NCI-H526 (cell line): ENCODE data around the gene FANK1.
A peak's percentile ranks its signal among the peaks of the same experiment; 100 is the strongest.
"Not testable (repeated sequence)": the region's sequence is repeated elsewhere in the genome, so short reads cannot be mapped to it uniquely, and the experiment has no call there.

Experiments
- DNase-seq, 2 experiments: peaks; one replicate each; lab custom pipeline; 2025; lab: John Stamatoyannopoulos, UW

Gene FANK1

DNA sequence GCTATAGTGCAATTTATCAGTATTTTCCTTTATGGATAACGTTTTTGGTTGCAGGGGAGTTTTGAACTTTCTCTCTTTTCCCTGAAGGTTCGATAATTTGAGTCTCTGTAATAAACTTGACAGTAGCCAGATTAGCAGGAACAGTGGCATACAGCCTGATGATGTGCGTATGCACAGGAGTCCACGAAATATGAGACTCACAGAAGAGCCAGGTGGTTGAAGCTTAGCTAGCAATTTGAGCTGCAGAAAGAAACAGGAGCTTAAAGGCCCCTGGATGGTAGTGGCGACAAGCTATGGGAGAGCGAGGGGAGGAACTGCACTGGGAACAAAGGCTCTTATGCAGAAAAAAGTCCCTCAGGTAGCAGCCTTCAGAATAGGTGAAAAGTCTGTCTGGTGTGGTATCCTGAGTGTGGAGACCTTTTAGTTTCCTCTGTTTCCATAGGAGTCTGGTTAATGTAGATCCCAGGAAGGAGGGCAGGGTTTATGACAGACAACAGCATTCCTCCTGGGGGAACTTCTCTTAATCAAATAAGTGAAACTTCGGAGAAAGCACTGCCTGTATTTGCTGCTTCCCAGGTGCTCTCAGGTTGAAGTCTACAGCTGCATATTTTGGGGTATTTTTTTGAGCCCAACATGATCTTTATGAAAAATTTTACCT, 32.7 kb downstream of the FANK1 start:
- DNase-seq, result no peak

DNA sequence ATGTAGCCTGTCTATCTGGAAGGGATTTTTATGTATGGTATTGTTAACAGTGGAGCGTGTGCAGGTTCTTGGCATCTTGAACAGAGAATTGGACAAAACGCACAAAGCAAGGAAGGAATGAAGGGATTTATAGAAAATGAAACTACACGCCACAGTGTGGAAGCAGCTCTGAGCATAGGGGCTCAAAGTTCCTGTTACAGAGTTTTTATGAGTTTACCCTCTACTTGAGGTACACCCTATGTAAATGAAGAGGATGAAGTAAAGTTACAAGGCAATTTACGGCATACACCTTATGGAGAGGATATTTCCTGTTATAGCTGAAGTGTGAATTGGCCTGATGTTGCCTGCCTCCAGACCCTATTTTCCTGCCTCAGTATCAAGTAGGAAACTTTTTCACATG, 33.3 kb downstream of the FANK1 start:
- DNase-seq, result no peak

- no peak for DNase-seq
Observed at GRCh38 chr10:125933693-125934092, 37.3 kb downstream of the FANK1 start.

- DNase-seq, result no peak
Observed at GRCh38 chr10:125936331-125936730, 40.0 kb downstream of the FANK1 start.

DNA sequence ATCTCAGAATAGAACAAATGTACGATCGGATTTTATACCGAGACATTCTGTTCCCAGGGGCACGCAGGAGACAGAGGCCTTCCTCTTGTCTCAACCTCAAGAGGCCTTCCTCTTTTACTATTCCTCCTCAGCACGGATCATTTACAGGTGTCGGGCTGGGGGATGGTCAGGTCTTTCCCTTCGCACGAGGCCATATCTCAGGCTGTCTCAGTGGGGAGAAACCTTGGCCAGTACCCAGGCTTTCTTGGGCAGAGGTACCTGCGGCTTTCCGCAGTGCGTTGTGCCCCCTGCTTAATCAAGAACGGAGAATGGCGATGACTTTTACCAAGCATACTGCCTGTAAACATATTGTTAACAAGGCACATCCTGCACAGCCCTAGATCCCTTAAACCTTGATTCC, 44.2 kb downstream of the FANK1 start:
- DNase-seq, result no peak

DNA sequence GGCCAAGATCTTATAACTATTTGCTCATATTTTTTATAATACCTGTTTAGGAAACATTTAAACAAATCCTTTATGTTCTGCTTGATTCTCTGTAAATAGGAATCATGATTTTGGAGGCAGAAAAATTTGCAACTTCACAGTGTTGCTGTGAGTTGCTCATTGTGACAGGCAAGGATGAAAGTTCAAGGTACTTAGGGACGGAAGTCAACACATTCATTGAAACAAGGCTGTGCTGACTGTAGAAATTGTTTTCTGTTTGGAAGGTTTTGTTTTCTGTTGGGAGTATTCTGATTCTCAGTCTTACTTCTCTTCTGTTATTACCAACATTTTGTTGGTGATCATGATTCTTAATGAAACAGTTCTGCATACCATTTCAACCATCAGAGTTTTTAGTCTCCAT, 54.9 kb downstream of the FANK1 start:
- DNase-seq, result no peak

DNA sequence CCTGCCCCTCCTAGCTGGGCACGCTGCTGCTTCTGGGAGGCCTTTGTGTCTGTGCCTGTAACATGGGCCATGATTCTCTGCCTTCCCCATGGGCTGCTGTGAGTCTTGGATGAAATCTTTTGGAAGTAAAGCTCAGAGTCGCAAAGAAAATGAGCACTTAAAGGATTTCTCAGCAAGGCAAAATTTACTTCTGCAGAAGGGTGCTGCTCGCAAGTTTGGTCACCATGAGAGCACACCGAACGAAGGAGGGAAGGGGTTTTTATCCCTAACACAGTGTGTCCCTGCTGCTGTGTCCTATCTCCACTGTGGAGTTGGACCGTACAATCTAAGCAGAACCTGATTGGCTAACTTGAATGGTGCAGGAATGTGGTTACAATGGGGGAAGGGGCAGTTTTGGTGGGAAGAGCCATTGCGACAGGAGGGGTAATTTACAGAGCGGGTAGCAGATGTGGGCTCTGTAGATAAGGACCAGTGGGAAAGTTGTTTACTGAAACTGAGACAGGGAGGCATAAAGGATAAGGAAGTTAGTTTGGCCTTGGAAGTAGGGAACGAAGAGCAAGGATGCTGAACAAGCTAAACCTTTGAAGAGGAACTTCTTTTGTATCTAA, 57.5 kb downstream of the FANK1 start:
- no peak for DNase-seq

GRCh38 chr10:125955766-125956165, 59.4 kb downstream of the FANK1 start:
- no peak for DNase-seq

- no peak for DNase-seq
Observed at GRCh38 chr10:125961743-125962142, 65.4 kb downstream of the FANK1 start.

DNA sequence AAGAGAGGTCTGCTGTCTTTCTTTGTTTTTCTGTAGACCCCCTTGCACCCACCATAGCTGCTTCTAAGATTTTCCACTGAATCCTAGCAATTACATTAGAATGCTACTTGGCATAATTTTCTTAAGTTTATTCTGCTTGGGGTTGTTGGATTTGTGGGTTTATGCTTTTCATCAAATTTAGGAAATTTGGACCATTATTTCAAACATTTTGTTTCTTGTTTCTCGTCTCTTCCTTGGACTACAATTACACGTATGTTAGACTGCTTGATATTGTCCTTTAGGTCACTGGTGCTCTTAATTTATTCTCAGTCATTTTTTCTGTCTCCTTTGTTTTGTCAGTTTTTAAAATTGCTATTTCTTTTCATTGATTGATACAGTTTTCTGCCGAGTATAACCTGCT, 65.8 kb downstream of the FANK1 start:
- no peak for DNase-seq

GRCh38 chr10:125964558-125964957, 68.2 kb downstream of the FANK1 start:
- DNase-seq, result no peak

DNA sequence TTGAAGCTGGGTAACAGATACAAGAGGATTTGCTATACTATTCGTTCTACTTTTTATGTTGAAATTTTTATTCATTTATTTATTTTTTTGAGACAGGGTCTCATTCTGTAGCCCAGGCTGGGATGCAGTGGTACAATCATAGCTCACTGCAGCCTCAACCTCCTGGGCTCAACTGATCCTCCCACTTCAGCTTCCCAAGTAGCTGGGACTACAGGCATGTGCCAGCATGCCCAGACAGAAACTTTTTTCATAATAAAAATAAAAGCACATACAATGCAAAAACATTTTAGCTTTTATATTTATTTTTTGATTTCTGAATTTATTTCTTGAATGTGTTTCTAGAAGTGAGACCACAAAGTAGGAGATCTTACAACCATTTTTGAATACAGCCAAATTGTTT, 71.2 kb downstream of the FANK1 start:
- no peak for DNase-seq

- DNase-seq, result not testable (repeated sequence)
Observed at GRCh38 chr10:125970077-125970630, 73.8 kb downstream of the FANK1 start.

- no peak for DNase-seq
Observed at GRCh38 chr10:125976960-125977605, 80.7 kb downstream of the FANK1 start.

DNA sequence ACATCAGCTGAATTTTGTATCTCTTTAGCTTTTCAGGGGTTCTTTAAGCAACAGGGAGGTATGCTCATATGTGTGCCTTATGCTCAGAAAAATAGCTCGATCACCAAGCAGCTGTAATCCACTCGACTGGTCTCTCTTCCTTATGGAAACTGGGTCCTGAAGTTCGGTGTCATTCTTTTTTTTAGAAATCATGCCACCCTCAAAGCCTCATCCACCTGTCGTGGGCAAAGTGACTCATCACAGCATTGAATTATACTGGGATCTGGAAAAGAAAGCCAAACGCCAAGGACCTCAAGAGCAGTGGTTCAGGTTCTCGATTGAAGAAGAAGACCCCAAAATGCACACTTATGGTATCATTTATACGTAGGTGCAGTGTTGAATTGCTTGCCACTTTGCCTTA, 83.6 kb downstream of the FANK1 start:
- no peak for DNase-seq

DNA sequence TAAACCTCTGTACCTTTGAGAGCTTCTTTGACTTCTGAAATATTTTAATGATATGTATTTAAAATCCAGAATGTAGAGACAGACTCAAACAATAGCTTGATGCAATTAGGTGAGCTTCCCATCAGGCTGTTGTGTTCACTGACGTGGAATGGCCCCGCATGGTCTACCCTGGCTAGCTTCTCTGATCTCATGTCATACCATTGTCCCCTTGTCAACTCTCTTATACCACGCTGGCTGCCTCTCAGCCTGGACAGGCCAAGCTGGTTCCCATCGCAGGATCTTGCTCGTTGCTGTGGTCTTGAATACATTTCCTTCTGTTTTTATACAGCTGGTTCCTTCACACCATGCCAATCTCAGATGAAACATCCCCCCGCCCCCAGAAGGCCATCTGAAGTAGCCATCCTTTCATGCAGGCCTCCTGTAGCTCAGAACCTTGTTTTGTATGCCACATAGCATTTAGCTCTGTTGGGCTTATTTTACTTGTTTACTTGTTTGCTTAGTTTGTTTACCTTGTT, 84.2 kb downstream of the FANK1 start:
- DNase-seq, result no peak

GRCh38 chr10:125982260-125982948, 86.0 kb downstream of the FANK1 start:
- DNase-seq, result peak; percentile 5 to 50

GRCh38 chr10:125983161-125983560, 86.8 kb downstream of the FANK1 start:
- no peak for DNase-seq

DNA sequence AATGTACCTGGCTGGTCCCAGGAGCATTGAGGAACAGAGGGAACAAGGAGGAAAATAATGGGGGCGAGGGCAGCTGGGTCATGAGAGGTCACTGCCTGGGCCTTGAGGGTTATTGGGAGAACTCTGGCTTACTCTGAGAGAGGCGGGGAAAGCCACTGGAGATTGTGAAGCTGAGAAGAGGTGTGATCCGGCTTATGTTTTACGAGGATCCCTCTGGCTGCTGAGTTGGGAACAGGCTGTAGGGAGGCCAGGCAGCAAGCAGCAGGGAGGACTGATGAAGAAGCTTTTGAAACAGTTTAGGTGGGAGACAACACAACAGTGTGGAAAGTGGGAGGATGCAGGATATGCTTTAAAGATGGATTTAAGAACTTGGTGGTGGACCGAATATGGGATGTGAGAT, 87.3 kb downstream of the FANK1 start:
- no peak for DNase-seq

DNA sequence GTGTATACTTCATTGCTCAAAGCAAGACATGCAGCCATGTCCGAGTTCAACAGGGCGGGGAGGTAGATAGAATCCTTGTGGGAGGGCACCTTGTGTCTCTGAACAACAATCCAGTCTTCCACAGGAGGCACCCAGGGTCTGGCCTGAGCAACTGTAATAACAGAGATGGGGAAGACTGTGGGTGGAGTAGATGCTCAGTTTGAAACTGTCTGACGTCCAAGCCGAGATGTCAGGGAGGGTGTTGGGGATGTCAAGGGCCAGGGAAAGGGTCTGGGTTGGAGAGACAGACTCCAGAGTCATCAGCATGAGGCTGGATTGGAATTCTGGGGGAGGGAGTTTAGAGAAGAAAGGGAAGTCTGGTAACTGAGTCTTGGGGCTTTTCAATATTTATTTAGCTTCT, 88.0 kb downstream of the FANK1 start:
- DNase-seq, result no peak

- DNase-seq, result no peak
Observed at GRCh38 chr10:125984865-125985495, 88.6 kb downstream of the FANK1 start.
